BE2C (cell line): Measurements from ENCODE around the gene B3GNT9.

Source experiments
- DNase-seq: peaks from one replicate; pipeline ENCODE4 v3.0.0-alpha.2; 2020
- H3K27me3 ChIP-seq: fragments of 250-450 bp; sonication (Bioruptor Pico); 2 replicates; pipeline ENCODE4 v1.5.1; 2020; ENCODE audit warnings: mild to moderate bottlenecking
- H3K36me3 ChIP-seq: fragments of 250-450 bp; sonication (Bioruptor Pico); 2 replicates; pipeline ENCODE4 v1.5.1; 2020; ENCODE audit warnings: mild to moderate bottlenecking
- H3K4me1 ChIP-seq: fragments of 250-450 bp; sonication (Bioruptor Pico); 2 replicates; pipeline ENCODE4 v1.5.1; 2020
- H3K4me3 ChIP-seq: 2 replicates; pipeline ENCODE4 v1.5.1; 2011; ENCODE audit warnings: low read depth, low read length
- H3K9me3 ChIP-seq: fragments of 250-450 bp; sonication (Bioruptor Pico); 2 replicates; pipeline ENCODE4 v1.5.1; 2020
- TF ChIP-seq, protein P1 (sequence below): IDR thresholded peaks from 2 replicates; pipeline ENCODE4 v1.5.1; 2012; ENCODE audit warnings: mild to moderate bottlenecking, low read depth, low read length

Gene B3GNT9

DNA sequence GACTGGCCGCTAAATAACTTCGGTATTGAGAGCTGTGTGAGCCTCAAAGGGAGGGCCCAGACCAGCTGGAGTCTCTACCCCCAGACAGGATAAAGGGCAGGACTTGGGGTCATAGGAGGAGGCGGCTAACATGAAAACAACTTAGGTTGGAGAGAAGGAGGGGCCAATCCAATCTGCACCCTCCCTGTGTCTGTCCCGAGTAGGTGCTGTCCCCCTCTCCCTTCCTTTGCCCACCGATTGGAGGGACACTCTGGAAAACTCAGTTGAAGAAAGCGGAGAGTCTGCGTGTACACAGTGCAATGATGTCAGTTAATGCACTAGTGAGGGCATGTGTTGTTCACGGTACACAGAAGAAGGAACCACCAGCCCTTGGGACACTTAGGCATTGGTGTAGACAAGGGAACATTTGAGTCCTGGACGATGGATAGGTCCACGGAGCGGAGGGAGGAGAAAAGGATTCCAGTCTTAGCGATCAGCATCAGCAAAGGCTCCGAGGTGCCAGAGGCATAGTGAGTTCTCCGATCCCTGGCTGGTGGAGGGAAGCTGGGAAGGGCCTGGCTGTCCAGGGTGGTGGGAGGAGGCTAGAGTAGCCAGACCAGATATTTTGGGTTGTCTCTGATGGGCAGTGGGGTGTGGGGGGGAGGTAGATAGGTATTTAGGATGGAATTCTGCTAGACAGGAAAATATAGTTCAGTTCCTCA lies 20.3 kb upstream of the B3GNT9 start:
- TF ChIP-seq, protein P1, sequence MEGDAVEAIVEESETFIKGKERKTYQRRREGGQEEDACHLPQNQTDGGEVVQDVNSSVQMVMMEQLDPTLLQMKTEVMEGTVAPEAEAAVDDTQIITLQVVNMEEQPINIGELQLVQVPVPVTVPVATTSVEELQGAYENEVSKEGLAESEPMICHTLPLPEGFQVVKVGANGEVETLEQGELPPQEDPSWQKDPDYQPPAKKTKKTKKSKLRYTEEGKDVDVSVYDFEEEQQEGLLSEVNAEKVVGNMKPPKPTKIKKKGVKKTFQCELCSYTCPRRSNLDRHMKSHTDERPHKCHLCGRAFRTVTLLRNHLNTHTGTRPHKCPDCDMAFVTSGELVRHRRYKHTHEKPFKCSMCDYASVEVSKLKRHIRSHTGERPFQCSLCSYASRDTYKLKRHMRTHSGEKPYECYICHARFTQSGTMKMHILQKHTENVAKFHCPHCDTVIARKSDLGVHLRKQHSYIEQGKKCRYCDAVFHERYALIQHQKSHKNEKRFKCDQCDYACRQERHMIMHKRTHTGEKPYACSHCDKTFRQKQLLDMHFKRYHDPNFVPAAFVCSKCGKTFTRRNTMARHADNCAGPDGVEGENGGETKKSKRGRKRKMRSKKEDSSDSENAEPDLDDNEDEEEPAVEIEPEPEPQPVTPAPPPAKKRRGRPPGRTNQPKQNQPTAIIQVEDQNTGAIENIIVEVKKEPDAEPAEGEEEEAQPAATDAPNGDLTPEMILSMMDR, result no peak
- DNase-seq, result no peak
- H3K4me3 ChIP-seq, result peak overlapping the region; percentile 58
- H3K36me3 ChIP-seq, result no peaks in the 10 kb centered on the region
- no peaks in the 10 kb centered on the region for H3K9me3 ChIP-seq
- H3K27me3 ChIP-seq, result no peaks in the 10 kb centered on the region
- H3K4me1 ChIP-seq, result peaks cover 18% of the 10 kb centered on the region

DNA sequence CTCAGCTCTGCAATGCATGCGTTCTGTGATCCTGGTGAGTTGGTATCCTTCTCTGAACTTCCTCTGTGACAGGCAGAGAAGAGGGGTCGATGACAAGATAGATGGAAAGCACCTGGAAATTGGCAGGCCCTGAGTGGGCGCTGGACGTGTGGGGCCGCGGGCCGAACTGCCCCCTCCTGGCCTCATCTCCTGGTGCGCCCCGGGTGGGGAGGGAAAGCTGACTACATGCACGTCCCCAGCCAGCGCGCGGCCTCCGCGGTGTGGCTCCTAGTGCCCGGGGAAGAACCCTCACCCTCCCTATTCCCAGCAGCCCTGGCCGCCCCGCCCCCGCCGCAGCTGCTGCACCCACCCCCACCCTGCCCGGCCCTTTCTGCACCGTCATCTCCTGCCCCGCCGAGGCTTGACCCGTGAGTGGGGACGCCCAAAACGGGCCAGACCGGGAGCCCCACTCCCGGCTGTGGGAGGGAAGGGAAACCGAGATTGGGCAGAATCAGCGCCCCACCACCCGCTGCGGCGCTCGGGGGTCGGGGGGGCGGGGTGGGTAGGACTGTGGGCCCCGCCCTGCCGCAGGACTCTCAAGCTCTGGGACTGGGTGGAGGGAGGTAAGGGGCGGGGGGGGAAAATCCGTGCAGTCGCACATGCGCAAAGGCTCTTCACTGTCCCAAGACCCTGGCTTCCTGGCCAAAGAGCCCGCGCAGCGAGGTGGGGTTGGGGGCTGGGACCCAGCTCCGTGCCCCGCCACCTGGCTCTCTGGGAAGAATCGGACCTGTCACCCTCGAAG lies 19.6 kb upstream of the B3GNT9 start, which contains the start of gene NOL3:
Gene NOL3, plus strand, starts transcription at position 371 of the 781 bp plus-strand sequence.
- Histone ChIP-seq H3K4me1 (peaks cover 18% of the 10 kb centered on the region), H3K27me3 (no peaks in the 10 kb centered on the region), H3K4me3 (peak within 1 kb of the TSS; percentile 58), H3K9me3 (no peaks in the 10 kb centered on the region), H3K36me3 (no peaks in the 10 kb centered on the region)
- TF ChIP-seq, protein P1, result no peak; the same call in 1 of the 2 replicates
- DNase-seq, result peak; percentile 94

DNA sequence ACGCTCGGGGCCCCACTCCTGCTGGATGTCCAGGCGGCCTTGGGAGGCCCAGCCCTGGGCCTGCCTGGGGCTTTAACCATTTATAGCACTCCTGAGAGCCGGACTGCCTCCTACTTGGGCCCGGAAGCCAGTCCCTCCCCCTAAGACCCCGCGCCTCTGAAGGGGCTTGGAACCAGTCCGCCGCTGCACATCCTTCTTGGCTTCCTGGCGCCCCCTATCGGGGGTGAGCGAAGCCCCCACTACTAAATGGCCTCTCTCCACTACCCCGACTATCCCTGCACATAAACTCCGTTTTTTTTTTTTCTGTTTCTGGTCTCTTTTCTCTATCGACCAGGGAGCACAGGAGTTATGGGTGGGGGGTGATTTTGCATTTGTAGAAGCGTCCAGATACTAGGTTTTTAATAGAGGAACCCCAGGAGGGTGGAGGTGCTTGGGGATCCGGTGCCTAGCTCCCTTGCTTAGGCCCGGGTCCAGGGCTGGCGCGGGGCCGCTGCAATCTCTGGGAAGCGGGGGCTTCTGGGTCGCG lies 18.9 kb upstream of the B3GNT9 start:
- H3K4me3 ChIP-seq, result peak overlapping the region; percentile 58
- peaks cover 14% of the 10 kb centered on the region for H3K4me1 ChIP-seq
- DNase-seq, result peak; percentile 83
- no peaks in the 10 kb centered on the region for H3K9me3 ChIP-seq
- TF ChIP-seq, protein P1, result peak; percentile 82
- H3K36me3 ChIP-seq, result no peaks in the 10 kb centered on the region
- H3K27me3 ChIP-seq, result no peaks in the 10 kb centered on the region

DNA sequence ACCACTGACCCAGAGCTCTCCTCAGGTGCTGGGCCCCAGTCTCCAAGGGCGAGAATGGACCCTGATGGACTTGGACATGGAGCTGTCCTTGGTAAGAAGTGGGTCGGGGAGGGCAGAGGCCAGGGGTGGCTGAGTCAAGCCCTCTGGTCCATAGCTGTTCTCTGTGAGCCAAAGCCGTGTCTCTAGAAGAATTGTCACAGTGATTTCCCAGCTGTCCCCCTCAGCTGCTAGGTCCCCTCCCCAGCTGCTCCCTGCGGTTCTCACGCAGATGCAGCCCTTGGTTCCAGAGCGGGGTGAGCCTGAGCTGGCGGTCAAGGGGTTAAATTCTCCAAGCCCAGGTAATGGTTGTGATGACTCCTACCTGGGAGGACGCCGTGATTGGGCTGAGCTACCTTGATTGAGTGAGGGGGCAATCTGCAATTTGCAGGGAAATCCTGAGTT lies 18.2 kb upstream of the B3GNT9 start:
- no peaks in the 10 kb centered on the region for H3K36me3 ChIP-seq
- H3K4me1 ChIP-seq, result peaks cover 14% of the 10 kb centered on the region
- H3K4me3 ChIP-seq, result peak overlapping the region; percentile 58
- H3K27me3 ChIP-seq, result no peaks in the 10 kb centered on the region; the same call in 1 of the 2 replicates
- no peaks in the 10 kb centered on the region for H3K9me3 ChIP-seq
- peak; percentile 8 for DNase-seq
- TF ChIP-seq, protein P1, result no peak

DNA sequence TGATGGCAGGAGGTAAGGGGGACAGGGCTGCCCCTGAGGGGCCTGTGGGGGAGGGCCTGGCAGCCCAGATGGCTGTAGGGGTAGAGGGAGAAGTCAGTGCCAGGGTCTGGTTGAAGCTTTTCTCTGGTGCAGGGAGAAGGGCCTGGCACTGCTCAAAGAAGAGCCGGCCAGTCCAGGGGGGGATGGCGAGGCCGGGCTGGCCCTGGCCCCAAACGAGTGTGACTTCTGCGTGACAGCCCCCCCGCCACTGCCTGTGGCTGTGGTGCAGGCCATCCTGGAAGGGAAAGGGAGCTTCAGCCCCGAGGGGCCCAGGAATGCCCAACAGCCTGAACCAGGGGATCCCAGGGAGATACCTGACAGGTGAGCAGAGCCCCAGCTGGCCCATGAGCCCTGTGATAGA lies 16.8 kb upstream of the B3GNT9 start:
- peaks cover 14% of the 10 kb centered on the region for H3K4me1 ChIP-seq
- DNase-seq, result no peak
- H3K4me3 ChIP-seq, result no peak overlapping the region
- H3K36me3 ChIP-seq, result no peaks in the 10 kb centered on the region
- H3K27me3 ChIP-seq, result no peaks in the 10 kb centered on the region; the same call in 1 of the 2 replicates
- H3K9me3 ChIP-seq, result no peaks in the 10 kb centered on the region
- TF ChIP-seq, protein P1, result no peak
